BLaER1 treated with 17β-estradiol and CSF1 and Interleukin-3, amounts not matched to agents 10 nM and 100 nM (cell line): ENCODE results near the gene ADPRH.

Source experiments
- H3K27ac ChIP-seq, 11 experiments: shearing (Covaris generic); formaldehyde crosslinking; 2 replicates each; pipeline ENCODE4 v1.8.1; 2022
- H3K27me3 ChIP-seq, 11 experiments: shearing (Covaris generic); formaldehyde crosslinking; 2 replicates each; pipeline ENCODE4 v1.8.1; 2022
- H3K36me3 ChIP-seq, 11 experiments: shearing (Covaris generic); formaldehyde crosslinking; 2 replicates each; pipeline ENCODE4 v1.8.1; 2022
- H3K4me1 ChIP-seq, 10 experiments: shearing (Covaris generic); formaldehyde crosslinking; 2 replicates each; pipeline ENCODE4 v1.8.1; 2022
- H3K4me2 ChIP-seq, 11 experiments: shearing (Covaris generic); formaldehyde crosslinking; 2 replicates each; pipeline ENCODE4 v1.8.1; 2022
- H3K4me3 ChIP-seq, 10 experiments: shearing (Covaris generic); formaldehyde crosslinking; 2 replicates each; pipeline ENCODE4 v1.8.1; 2022
- H3K9ac ChIP-seq, 11 experiments: shearing (Covaris generic); formaldehyde crosslinking; 2 replicates each; pipeline ENCODE4 v1.8.1; 2022
- H3K9me3 ChIP-seq, 11 experiments: shearing (Covaris generic); formaldehyde crosslinking; replicated peaks in 1 of 11; 2 replicates each; pipeline ENCODE4 v1.8.1; 2022
- H4K20me1 ChIP-seq, 11 experiments: shearing (Covaris generic); formaldehyde crosslinking; 2 replicates each; pipeline ENCODE4 v1.8.1; 2022
- Cebpa-rat ChIP-seq, 11 experiments: shearing (Covaris generic); IDR thresholded peaks; 2 replicates each; pipeline ENCODE4 v1.8.1; 2022

The ADPRH gene

DNA sequence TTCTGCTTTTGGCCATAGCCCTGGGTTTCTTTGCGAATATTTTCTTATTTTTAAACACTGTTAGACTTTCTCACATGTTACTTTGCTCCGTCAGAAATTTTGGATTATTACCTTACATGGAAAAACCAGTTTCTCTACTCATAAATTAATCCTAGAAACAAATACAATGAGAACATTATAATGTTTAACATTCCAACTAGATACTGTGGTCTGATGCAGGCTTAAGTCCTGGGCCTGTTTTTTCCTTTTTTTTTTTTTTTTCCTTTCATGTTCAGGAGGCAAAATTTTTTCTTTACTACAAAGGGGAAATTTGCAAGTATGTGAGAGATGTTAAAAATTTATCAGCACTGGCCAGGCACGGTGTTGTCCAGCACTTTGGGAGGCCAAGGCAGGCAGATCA lies 52.2 kb downstream of the ADPRH start:
- Histone ChIP-seq H3K27ac (peak overlapping the region in 2 of 11 experiments; percentile 48 to 50; a peak in 3 of 22 replicates), H3K9ac (no peak overlapping the region), H3K4me1 (peaks cover 0 to 93% (median 7%) of the 10 kb centered on the region in 10 experiments; a peak in 11 of 20 replicates), H3K36me3 (no peaks in the 10 kb centered on the region), H3K4me2 (peak overlapping the region in 3 of 11 experiments; percentile 75 to 86 (median 80); a peak in 6 of 22 replicates), H3K4me3 (no peak overlapping the region), H4K20me1 (no peaks in the 10 kb centered on the region), H3K27me3 (no peaks in the 10 kb centered on the region), H3K9me3 (no peaks in the 10 kb centered on the region)
- no peak for TF ChIP-seq Cebpa-rat (IDR thresholded peaks at IDR 0.05)

DNA sequence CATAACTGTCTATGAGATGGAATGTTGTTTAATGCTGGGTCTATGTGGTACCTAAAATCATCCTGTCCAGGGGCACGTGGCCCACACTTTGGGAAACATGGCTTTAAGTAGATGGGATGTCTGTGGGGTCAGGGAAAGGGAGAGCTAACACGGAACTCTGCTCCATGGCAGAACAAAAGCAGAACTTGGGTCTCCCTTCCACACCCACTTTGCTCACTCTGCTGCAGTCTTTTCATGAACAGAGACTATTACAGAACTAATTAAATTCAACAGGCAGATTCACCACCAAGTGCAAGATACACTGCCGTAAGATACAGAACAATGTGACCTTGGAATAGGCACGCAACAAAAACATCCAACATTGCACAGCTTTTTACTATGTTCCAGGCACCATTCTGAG lies 52.9 kb downstream of the ADPRH start:
- H4K20me1 ChIP-seq, result no peaks in the 10 kb centered on the region
- H3K4me2 ChIP-seq, result peak overlapping the region in 3 of 11 experiments; percentile 17 to 80 (median 57); a peak in 5 of 22 replicates
- H3K4me3 ChIP-seq, result no peak overlapping the region
- H3K27me3 ChIP-seq, result no peaks in the 10 kb centered on the region
- H3K27ac ChIP-seq, result no peak overlapping the region; a peak in 1 of 22 replicates
- H3K9ac ChIP-seq, result no peak overlapping the region
- TF ChIP-seq Cebpa-rat (IDR thresholded peaks at IDR 0.05), result no peak
- H3K36me3 ChIP-seq, result no peaks in the 10 kb centered on the region
- no peaks in the 10 kb centered on the region for H3K9me3 ChIP-seq
- H3K4me1 ChIP-seq, result peaks cover 0 to 93% (median 10%) of the 10 kb centered on the region in 10 experiments; a peak in 11 of 20 replicates

DNA sequence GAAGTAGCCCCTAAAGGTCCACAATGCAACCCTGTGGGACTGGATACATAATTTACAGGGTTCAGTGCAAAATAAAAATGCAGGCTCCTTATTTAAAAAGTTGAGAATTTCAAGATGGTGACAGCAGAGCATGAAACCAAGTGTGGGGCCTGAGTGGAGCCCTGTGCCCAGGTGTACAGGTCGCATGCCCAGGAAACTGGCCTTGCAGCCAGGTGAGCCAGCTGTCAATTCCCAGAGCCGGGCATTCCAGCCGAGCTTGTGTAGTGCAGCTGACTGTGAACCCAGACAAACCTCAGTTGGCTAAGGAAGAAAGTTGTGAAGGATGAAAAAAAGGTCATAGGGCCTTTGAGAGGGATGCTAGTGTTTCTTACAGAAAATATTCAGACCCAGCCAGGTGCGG lies 53.5 kb downstream of the ADPRH start:
- H3K9ac ChIP-seq, result no peak overlapping the region
- no peak overlapping the region for H3K27ac ChIP-seq
- no peaks in the 10 kb centered on the region for H3K9me3 ChIP-seq
- H3K4me3 ChIP-seq, result no peak overlapping the region
- no peak for TF ChIP-seq Cebpa-rat (IDR thresholded peaks at IDR 0.05)
- H3K36me3 ChIP-seq, result no peaks in the 10 kb centered on the region
- no peaks in the 10 kb centered on the region for H4K20me1 ChIP-seq
- H3K4me2 ChIP-seq, result peak overlapping the region in 3 of 11 experiments; percentile 17 to 80 (median 57); a peak in 5 of 22 replicates
- H3K4me1 ChIP-seq, result peaks cover 0 to 93% (median 16%) of the 10 kb centered on the region in 10 experiments; a peak in 16 of 20 replicates
- no peaks in the 10 kb centered on the region for H3K27me3 ChIP-seq

DNA sequence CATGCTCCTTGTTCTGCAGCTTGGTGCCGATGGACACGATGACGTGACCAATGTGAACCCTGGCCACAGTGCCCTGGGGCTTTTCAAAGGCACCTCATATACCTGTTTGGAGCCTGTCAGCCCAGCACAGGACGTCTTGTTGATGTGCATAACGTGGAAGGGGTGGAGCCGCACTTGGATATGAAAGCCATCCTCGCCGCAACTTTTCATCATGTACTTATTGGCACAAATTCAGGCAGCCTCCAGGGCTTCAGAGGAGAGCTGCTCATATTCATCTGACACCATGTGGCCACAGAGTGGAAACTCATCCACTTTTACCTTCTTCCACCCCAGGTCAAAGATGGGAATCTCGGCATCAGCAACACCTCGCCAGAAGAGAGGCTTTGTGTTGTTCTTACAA lies 56.4 kb downstream of the ADPRH start:
- Histone ChIP-seq H3K9ac (0 out of 22 replicates have a peak overlapping the region, but pooled peaks of 1 of the 11 experiments have one; percentile 10), H3K4me2 (peak overlapping the region in 3 of 11 experiments; percentile 84 to 86 (median 86); a peak in 6 of 22 replicates), H3K36me3 (no peaks in the 10 kb centered on the region), H3K27ac (peak overlapping the region in 3 of 11 experiments; percentile 94 to 99 (median 99); a peak in 6 of 22 replicates), H3K4me3 (no peak overlapping the region), H3K27me3 (no peaks in the 10 kb centered on the region), H3K4me1 (peaks cover 8 to 87% (median 29%) of the 10 kb centered on the region in 10 experiments; a peak in 19 of 20 replicates), H4K20me1 (no peaks in the 10 kb centered on the region), H3K9me3 (no peaks in the 10 kb centered on the region; a peak in 1 of 22 replicates)
- TF ChIP-seq Cebpa-rat (IDR thresholded peaks at IDR 0.05), result no peak

DNA sequence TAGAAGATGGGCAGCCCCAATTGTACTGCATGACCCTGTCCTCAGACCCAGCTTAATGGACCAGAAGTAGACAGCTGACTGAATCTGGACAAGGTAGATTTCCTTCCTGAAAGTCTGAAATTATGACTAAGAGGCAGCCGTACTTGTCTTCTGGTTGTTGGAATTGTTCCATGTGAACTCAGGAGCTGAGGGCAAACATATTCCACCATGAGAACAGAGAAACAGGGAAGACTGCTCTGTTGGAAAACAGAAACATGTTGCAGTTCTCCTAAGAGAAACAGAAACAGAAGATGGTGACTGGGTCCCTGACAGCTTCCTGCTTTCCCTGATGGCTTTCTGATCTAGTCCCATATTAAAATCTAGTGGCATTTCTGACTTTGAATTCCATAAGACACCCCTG lies 57.0 kb downstream of the ADPRH start:
- Histone ChIP-seq H3K9me3 (peaks cover 0 to 5% (median 0%) of the 10 kb centered on the region in 11 experiments; a peak in 4 of 22 replicates), H4K20me1 (no peaks in the 10 kb centered on the region), H3K27me3 (no peaks in the 10 kb centered on the region), H3K9ac (peak overlapping the region in 2 of 11 experiments; percentile 10 to 29; a peak in 1 of 22 replicates), H3K4me2 (peak overlapping the region in 4 of 11 experiments; percentile 84 to 89 (median 86); a peak in 6 of 22 replicates), H3K4me1 (peaks cover 8 to 82% (median 27%) of the 10 kb centered on the region in 10 experiments; a peak in 19 of 20 replicates), H3K27ac (peak overlapping the region in 4 of 11 experiments; percentile 92 to 99 (median 96); a peak in 7 of 22 replicates), H3K36me3 (peaks cover 0 to 2% (median 0%) of the 10 kb centered on the region in 11 experiments; a peak in 1 of 22 replicates), H3K4me3 (no peak overlapping the region)
- no peak for TF ChIP-seq Cebpa-rat (IDR thresholded peaks at IDR 0.05)

DNA sequence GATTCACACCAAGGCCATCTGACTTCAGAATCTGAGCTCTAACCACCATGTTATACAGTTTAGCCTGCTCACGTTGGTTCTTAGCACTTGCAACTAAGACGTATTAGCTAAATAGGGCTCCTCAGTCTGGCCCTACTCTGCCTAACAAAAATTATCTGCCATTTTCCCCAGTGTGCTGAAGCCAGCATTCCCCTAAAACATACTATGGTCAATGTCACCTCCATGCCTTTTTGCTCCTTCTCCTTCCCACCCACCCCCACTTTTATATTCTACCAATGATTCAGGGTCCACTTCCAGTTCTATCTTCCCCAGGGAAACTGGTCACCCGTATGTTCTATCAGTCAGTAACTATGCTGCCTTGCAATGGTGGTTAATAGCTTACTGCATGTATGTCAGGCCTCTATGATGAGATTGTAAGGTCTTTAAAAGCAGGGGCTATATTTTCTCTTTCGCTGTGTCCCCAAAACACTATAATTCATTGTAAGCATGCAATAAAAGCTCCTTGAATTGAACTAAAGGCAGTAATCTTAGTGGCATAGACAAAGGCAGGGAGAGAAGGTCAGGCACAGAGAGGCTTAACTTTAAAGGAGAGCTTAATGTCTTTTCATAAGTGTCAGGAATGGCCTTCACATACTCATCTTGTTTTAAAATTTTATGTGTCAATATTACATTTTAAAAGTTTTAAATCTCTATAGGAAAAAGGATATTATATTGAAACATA lies 57.8 kb downstream of the ADPRH start:
- Histone ChIP-seq H3K4me2 (peak overlapping the region in 8 of 11 experiments; percentile 54 to 89 (median 84); a peak in 15 of 22 replicates), H3K4me3 (peak overlapping the region in 1 of 10 experiments; percentile 21; a peak in 1 of 20 replicates)

DNA sequence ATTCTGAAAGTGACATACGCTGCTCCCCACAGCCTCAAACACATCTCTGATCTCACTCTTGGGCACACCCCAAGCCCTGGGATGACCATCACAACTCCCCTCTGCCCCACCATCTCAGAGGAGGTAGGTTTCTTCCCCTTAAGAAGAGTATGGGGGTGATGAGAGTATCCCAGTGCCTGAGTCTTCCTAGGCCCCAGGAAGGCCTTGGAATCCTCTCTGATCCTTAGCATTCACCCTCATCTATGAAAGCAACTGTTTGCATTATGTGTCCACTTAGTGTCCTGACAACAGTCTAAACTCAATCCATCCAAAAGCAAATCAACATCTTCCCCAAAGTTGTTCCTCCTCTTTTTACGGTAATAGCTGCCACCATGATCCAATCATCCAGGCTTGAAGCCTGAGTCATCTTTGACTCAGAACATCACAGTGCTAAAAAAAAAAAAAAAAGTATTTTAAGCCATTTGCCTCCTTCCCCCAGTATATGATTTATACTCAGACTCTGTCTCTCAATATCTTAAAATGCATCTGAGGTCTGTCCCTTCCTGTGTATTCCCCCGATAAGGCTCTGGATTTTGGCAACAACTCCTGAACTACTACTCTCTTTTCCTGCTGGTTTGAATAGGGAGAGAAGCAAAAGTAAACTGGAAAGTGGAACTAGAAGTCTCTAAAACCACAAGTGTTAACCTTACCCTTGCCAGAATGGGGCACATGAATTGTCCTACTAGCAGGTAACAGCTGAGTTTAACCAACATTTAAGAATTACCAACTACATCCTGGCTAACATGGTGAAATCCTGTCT lies 58.6 kb downstream of the ADPRH start:
- H3K4me3 ChIP-seq, result peak overlapping the region in 2 of 10 experiments; percentile 21 to 39; a peak in 2 of 20 replicates

More for the DNA sequence above, 57.8 kb downstream of the ADPRH start:
- no peaks in the 10 kb centered on the region for H3K27me3 ChIP-seq
- no peaks in the 10 kb centered on the region for H4K20me1 ChIP-seq
- H3K4me1 ChIP-seq, result peaks cover 8 to 76% (median 27%) of the 10 kb centered on the region in 10 experiments; a peak in 19 of 20 replicates
- H3K27ac ChIP-seq, result peak overlapping the region in 10 of 11 experiments; percentile 60 to 99 (median 79); a peak in 15 of 22 replicates
- peaks cover 0 to 11% (median 0%) of the 10 kb centered on the region in 11 experiments; a peak in 4 of 22 replicates for H3K9me3 ChIP-seq
- peaks cover 0 to 5% (median 0%) of the 10 kb centered on the region in 11 experiments; a peak in 1 of 22 replicates for H3K36me3 ChIP-seq
- no peak for TF ChIP-seq Cebpa-rat (IDR thresholded peaks at IDR 0.05)
- peak overlapping the region in 4 of 11 experiments; percentile 74 to 88 (median 86); a peak in 8 of 22 replicates for H3K9ac ChIP-seq

More for the DNA sequence above, 58.6 kb downstream of the ADPRH start:
- Histone ChIP-seq H3K36me3 (peaks cover 0 to 5% (median 0%) of the 10 kb centered on the region in 11 experiments; a peak in 1 of 22 replicates), H3K4me1 (peaks cover 8 to 76% (median 27%) of the 10 kb centered on the region in 10 experiments; a peak in 19 of 20 replicates), H4K20me1 (no peaks in the 10 kb centered on the region), H3K27ac (peak overlapping the region; percentile 60 to 99 (median 77); a peak in 21 of 22 replicates), H3K27me3 (no peaks in the 10 kb centered on the region), H3K9ac (peak overlapping the region in 6 of 11 experiments; percentile 46 to 88 (median 80); a peak in 10 of 22 replicates), H3K4me2 (peak overlapping the region; percentile 9 to 89 (median 70)), H3K9me3 (peaks cover 0 to 11% (median 0%) of the 10 kb centered on the region in 11 experiments; a peak in 4 of 22 replicates)
- TF ChIP-seq Cebpa-rat (IDR thresholded peaks at IDR 0.05), result no peak
